ENCODE results near the gene BTBD7. TPM values are rescaled to one million over a fixed set of nuclear protein-coding genes. Genes with fewer than 3 reads are reported as not detected.

BTBD7 gene
- total and polyA plus RNA-seq, 2 of the 4 experiments (the other 2 are of a cell fraction): 11.9 to 30.5 TPM

GRCh38 chr14:93206793-93207467 is 125.9 kb downstream of the BTBD7 start, which contains the start of the genes GON7 and UBR7:
TSS of gene GON7 (minus strand) at chr14:93207065. CDS start at chr14:93207037, 28 bp downstream.
TSS of gene UBR7 (plus strand) at chr14:93207256. CDS start at chr14:93207292, 36 bp downstream.
- H3K56ac ChIP-seq (ENCODE audit: extremely low read depth, insufficient read depth, low read length): peak within 1 kb of the TSS; percentile 44
- H3K4ac ChIP-seq (ENCODE audit: low read depth, low read length): peak within 1 kb of the TSS; percentile 90
- intact Hi-C loops (cut with micrococcal nuclease) (loop anchor here (1.0 kb wide), 4 partner anchors 126 to 686 kb away; partner anchors contain the start of gene BTBD7), in situ Hi-C loops (cut with MboI; ENCODE audit: low sequenced_read_pairs) (no loop called here), dilution Hi-C loops (cut with HindIII; ENCODE audit: low sequenced_read_pairs, unreplicated experiment) (no loop called here)
- H2BK15ac ChIP-seq (ENCODE audit: low read depth, low read length): no peak within 1 kb of the TSS; the same call in 2 of the 3 replicates
- H3K18ac ChIP-seq (ENCODE audit: low read depth, low read length): no peak within 1 kb of the TSS
- no peak within 1 kb of the TSS for H2BK20ac ChIP-seq (ENCODE audit: low read depth, low read length)
- peaks cover under 1% of the 10 kb centered on the region; the same call in 1 of the 2 replicates for H3K36me3 ChIP-seq (ENCODE audit: control insufficient read depth, insufficient read depth, low read length)
- no peak for TF ChIP-seq NFE2L2 (IDR thresholded peaks at IDR 0.05; ENCODE audit: low read depth, low read length)
- TF ChIP-seq RAD21 (IDR thresholded peaks at IDR 0.05; ENCODE audit: low read length): no peak
- TF ChIP-seq MXI1 (IDR thresholded peaks at IDR 0.05; ENCODE audit: borderline replicate concordance, low read depth, low read length): no peak; the same call in 1 of the 2 replicates
- TF ChIP-seq, protein P1, sequence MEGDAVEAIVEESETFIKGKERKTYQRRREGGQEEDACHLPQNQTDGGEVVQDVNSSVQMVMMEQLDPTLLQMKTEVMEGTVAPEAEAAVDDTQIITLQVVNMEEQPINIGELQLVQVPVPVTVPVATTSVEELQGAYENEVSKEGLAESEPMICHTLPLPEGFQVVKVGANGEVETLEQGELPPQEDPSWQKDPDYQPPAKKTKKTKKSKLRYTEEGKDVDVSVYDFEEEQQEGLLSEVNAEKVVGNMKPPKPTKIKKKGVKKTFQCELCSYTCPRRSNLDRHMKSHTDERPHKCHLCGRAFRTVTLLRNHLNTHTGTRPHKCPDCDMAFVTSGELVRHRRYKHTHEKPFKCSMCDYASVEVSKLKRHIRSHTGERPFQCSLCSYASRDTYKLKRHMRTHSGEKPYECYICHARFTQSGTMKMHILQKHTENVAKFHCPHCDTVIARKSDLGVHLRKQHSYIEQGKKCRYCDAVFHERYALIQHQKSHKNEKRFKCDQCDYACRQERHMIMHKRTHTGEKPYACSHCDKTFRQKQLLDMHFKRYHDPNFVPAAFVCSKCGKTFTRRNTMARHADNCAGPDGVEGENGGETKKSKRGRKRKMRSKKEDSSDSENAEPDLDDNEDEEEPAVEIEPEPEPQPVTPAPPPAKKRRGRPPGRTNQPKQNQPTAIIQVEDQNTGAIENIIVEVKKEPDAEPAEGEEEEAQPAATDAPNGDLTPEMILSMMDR (conservative IDR thresholded peaks at IDR 0.05; ENCODE audit: low read depth, low read length): peak; percentile 44
- TF ChIP-seq POLR2A (IDR thresholded peaks at IDR 0.05; ENCODE audit: low read depth, low read length): peak; percentile 80
- TF ChIP-seq ELK1 (IDR thresholded peaks at IDR 0.05; ENCODE audit: borderline replicate concordance, low read depth, low read length): no peak
- no peak for TF ChIP-seq CEBPB (IDR thresholded peaks at IDR 0.05; ENCODE audit: low read depth, low read length)
- peak; percentile 29; the same call in 1 of the 2 replicates for TF ChIP-seq SMC3 (IDR thresholded peaks at IDR 0.05; ENCODE audit: low read depth, low read length)
- 0 out of 2 replicates have a peak, but pooled peaks have one; percentile 3 for TF ChIP-seq CHD1 (IDR thresholded peaks at IDR 0.05; ENCODE audit: low read depth, low read length)
- no peak for TF ChIP-seq FOS (IDR thresholded peaks at IDR 0.05; ENCODE audit: low read depth, low read length)
- TF ChIP-seq MAZ (IDR thresholded peaks at IDR 0.05; ENCODE audit: borderline replicate concordance, low read depth, low read length): peak; percentile 66
- peak within 1 kb of the TSS; percentile 92 for H3K4me2 ChIP-seq (ENCODE audit: low read depth, low read length)
- H2AK5ac ChIP-seq (ENCODE audit: low read depth, low read length): no peak within 1 kb of the TSS
- H3K4me1 ChIP-seq (ENCODE audit: control insufficient read depth, insufficient read depth, low read length): peaks cover 2% of the 10 kb centered on the region; the same call in 1 of the 2 replicates
- DNase-seq (peak; percentile 96), ATAC-seq (ENCODE audit: low read depth) (peak; percentile 95)
- ChIA-PET CTCF (interaction anchor here (0.6 to 1.7 kb wide), 7 partner anchors 12 to 338 kb away, joined by 3 to 5 read pairs (median 3); partner anchors contain the start of genes LYSET and MOAP1), POLR2A (ENCODE audit: unreplicated experiment) (no interaction called here)
- peak within 1 kb of the TSS; percentile 77; the same call in 1 of the 2 replicates for H4K5ac ChIP-seq (ENCODE audit: low read depth, low read length)
- no peaks in the 10 kb centered on the region for H3K9me3 ChIP-seq (ENCODE audit: control insufficient read depth, insufficient read depth, low read length)
- H2AFZ ChIP-seq (replicated peaks; ENCODE audit: low read length, poor library complexity): peak within 1 kb of the TSS; percentile 100
- H4K20me1 ChIP-seq (ENCODE audit: insufficient read depth, low read length): no peaks in the 10 kb centered on the region
- no peaks in the 10 kb centered on the region; the same call in 1 of the 2 replicates for H3K9me1 ChIP-seq (ENCODE audit: insufficient read depth, low read length)
- peak within 1 kb of the TSS; percentile 88 for H3K4me3 ChIP-seq (ENCODE audit: insufficient read depth, low read depth, low read length)
- peak within 1 kb of the TSS; percentile 23; the same call in 1 of the 2 replicates for H3K14ac ChIP-seq (replicated peaks; ENCODE audit: low read depth, low read length)
- H3K27me3 ChIP-seq (ENCODE audit: control insufficient read depth, insufficient read depth, low read length): no peaks in the 10 kb centered on the region
- peak within 1 kb of the TSS; percentile 98 for H2AK9ac ChIP-seq (replicated peaks; ENCODE audit: low read depth, low read length, poor library complexity)
- peak within 1 kb of the TSS; percentile 37 for H2BK5ac ChIP-seq (ENCODE audit: low read depth, low read length, poor library complexity, severe bottlenecking)
- H4K91ac ChIP-seq (ENCODE audit: insufficient read depth, low read depth, low read length): peak within 1 kb of the TSS; percentile 77; the same call in 1 of the 2 replicates
- H3K23ac ChIP-seq (ENCODE audit: low read depth, low read length): peak within 1 kb of the TSS; percentile 75
- peak within 1 kb of the TSS; percentile 51 for H3K27ac ChIP-seq (ENCODE audit: insufficient read depth, low read length)
- H3K79me1 ChIP-seq (ENCODE audit: low read depth in 1 of 2, low read length in 2 of 2): peaks cover 15 to 34% of the 10 kb centered on the region in 2 experiments
- 1% methylated on average over 22 of the region's 65 CpGs; no CpG with 5 or more reads in 1 of the 2 experiments for WGBS, 2 experiments (ENCODE audit: extremely low coverage in 2 of 2, insufficient read length in 1 of 2)
- peak within 1 kb of the TSS; percentile 67 for H3K9ac ChIP-seq (ENCODE audit: low read depth, low read length)
- peak within 1 kb of the TSS; percentile 55; the same call in 1 of the 2 replicates for H2BK120ac ChIP-seq (ENCODE audit: low read depth, low read length)
- BruUV-seq (replicated peaks): no TSS peak
- H4K8ac ChIP-seq (ENCODE audit: low read depth in 2 of 2, low read length in 2 of 2): peak within 1 kb of the TSS; percentile 68 to 91

All from IMR-90 (cell line).